HL-60 (cell line): ENCODE data around the gene MRPL57.
"Not testable (repeated sequence)": the region's sequence is repeated elsewhere in the genome, so short reads cannot be mapped to it uniquely, and the experiment has no call there.

Experiments used
- DNase-seq, 2 experiments: peaks; one replicate each; pipeline ENCODE4 v3.0.0-alpha.2; 2010 to 2020; ENCODE audit warnings: low read depth in 1 of 2, low spot score in 1 of 2
- H3K27ac ChIP-seq: fragments of 250-450 bp; sonication (Bioruptor Pico); replicated peaks from 2 replicates; pipeline ENCODE4 v1.5.1; 2020; ENCODE audit warnings: mild to moderate bottlenecking, moderate library complexity
- H3K27me3 ChIP-seq: fragments of 250-450 bp; sonication (Bioruptor Pico); 2 replicates; pipeline ENCODE4 v1.5.1; 2021; ENCODE audit warnings: mild to moderate bottlenecking, moderate library complexity; ENCODE audit not compliant: insufficient read depth, poor library complexity, severe bottlenecking
- H3K4me3 ChIP-seq: replicated peaks from 2 replicates; pipeline ENCODE4 v1.5.1; 2011; ENCODE audit warnings: mild to moderate bottlenecking, control low read depth, low read length; ENCODE audit not compliant: insufficient read depth
- GABPA ChIP-seq: IDR thresholded peaks from 2 replicates; pipeline ENCODE4 v1.6.1; 2012; ENCODE audit warnings: low read depth
- POLR2AphosphoS5 ChIP-seq: IDR thresholded peaks from 2 replicates; pipeline ENCODE4 v1.6.1; 2012; ENCODE audit warnings: low read depth
- SPI1 ChIP-seq: IDR thresholded peaks from 2 replicates; pipeline ENCODE4 v1.6.1; 2012; ENCODE audit warnings: low read depth, mild to moderate bottlenecking, borderline replicate concordance
- TF ChIP-seq, protein P1 (sequence below): IDR thresholded peaks from 2 replicates; pipeline ENCODE4 v1.6.1; 2012; ENCODE audit warnings: low read depth; ENCODE audit not compliant: insufficient replicate concordance
- TF ChIP-seq, protein P2 (sequence below): IDR thresholded peaks from one replicate; pipeline ENCODE4 v1.5.1; 2011; ENCODE audit warnings: low read length, control low read depth, inconsistent platforms; ENCODE audit not compliant: insufficient read depth

Gene MRPL57

GRCh38 chr13:21149568-21149967, 26.9 kb upstream of the MRPL57 start:
- Histone ChIP-seq H3K4me3 (no peak overlapping the region), H3K27me3 (no peaks in the 10 kb centered on the region), H3K27ac (0 out of 2 replicates have a peak overlapping the region, but pooled peaks have one; percentile 7)
- no peak for DNase-seq
- TF ChIP-seq POLR2AphosphoS5 = no peak
- TF ChIP-seq SPI1 = no peak

DNA sequence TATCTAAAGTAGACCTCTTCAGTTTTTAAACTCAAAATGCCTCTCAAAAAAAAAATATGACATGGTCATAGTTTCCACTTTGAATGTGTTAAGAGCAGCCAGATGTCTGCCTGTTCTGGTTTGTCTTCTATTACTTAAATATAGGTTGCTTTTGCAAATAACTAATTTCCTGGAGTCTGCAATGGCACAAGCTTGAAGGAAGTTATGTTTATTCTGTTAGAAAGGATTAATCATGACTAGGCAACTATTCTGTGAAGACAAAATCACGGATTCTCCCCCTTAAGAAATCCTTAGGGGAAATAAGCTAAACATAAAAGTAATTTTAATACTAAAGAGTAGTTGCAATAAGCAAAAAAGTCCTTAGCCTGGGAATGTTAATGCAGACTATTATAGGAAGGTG, 26.4 kb upstream of the MRPL57 start:
- H3K27ac ChIP-seq = no peak overlapping the region
- DNase-seq = no peak
- H3K4me3 ChIP-seq = no peak overlapping the region
- H3K27me3 ChIP-seq = no peaks in the 10 kb centered on the region
- TF ChIP-seq, protein P1, sequence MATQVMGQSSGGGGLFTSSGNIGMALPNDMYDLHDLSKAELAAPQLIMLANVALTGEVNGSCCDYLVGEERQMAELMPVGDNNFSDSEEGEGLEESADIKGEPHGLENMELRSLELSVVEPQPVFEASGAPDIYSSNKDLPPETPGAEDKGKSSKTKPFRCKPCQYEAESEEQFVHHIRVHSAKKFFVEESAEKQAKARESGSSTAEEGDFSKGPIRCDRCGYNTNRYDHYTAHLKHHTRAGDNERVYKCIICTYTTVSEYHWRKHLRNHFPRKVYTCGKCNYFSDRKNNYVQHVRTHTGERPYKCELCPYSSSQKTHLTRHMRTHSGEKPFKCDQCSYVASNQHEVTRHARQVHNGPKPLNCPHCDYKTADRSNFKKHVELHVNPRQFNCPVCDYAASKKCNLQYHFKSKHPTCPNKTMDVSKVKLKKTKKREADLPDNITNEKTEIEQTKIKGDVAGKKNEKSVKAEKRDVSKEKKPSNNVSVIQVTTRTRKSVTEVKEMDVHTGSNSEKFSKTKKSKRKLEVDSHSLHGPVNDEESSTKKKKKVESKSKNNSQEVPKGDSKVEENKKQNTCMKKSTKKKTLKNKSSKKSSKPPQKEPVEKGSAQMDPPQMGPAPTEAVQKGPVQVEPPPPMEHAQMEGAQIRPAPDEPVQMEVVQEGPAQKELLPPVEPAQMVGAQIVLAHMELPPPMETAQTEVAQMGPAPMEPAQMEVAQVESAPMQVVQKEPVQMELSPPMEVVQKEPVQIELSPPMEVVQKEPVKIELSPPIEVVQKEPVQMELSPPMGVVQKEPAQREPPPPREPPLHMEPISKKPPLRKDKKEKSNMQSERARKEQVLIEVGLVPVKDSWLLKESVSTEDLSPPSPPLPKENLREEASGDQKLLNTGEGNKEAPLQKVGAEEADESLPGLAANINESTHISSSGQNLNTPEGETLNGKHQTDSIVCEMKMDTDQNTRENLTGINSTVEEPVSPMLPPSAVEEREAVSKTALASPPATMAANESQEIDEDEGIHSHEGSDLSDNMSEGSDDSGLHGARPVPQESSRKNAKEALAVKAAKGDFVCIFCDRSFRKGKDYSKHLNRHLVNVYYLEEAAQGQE = no peak
- TF ChIP-seq POLR2AphosphoS5 (no peak), SPI1 (no peak), GABPA (no peak)
- TF ChIP-seq, protein P2, sequence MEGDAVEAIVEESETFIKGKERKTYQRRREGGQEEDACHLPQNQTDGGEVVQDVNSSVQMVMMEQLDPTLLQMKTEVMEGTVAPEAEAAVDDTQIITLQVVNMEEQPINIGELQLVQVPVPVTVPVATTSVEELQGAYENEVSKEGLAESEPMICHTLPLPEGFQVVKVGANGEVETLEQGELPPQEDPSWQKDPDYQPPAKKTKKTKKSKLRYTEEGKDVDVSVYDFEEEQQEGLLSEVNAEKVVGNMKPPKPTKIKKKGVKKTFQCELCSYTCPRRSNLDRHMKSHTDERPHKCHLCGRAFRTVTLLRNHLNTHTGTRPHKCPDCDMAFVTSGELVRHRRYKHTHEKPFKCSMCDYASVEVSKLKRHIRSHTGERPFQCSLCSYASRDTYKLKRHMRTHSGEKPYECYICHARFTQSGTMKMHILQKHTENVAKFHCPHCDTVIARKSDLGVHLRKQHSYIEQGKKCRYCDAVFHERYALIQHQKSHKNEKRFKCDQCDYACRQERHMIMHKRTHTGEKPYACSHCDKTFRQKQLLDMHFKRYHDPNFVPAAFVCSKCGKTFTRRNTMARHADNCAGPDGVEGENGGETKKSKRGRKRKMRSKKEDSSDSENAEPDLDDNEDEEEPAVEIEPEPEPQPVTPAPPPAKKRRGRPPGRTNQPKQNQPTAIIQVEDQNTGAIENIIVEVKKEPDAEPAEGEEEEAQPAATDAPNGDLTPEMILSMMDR = no peak

GRCh38 chr13:21152251-21152899, 24.1 kb upstream of the MRPL57 start:
- TF ChIP-seq POLR2AphosphoS5 = no peak
- TF ChIP-seq GABPA = no peak
- TF ChIP-seq, protein P1 = no peak
- TF ChIP-seq, protein P2 = no peak
- no peak for TF ChIP-seq SPI1
- H3K4me3 ChIP-seq = no peak overlapping the region
- no peak for DNase-seq
- H3K27me3 ChIP-seq = no peaks in the 10 kb centered on the region
- no peak overlapping the region for H3K27ac ChIP-seq

DNA sequence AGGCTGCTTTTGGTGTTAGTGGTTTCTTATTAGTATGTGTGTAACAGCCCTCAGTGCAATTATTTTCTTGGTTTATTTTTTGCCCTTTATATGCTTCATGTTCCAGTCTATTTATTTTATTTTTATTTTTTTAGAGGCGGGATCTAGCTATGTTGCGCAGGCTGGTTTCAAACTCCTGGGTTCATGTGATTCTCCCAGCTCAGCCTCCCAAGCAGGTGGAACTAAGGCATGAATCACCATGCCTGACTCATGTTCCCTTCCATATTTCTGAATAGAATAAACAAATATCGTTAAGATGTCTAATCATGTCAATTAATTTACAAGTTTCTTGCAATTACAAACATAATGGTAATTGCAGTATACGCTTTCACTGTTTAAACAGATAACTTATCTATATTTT, 11.8 kb upstream of the MRPL57 start:
- TF ChIP-seq POLR2AphosphoS5 (no peak), GABPA (no peak), SPI1 (no peak)
- TF ChIP-seq, protein P1 = no peak
- TF ChIP-seq, protein P2 = no peak
- DNase-seq = no peak
- no peak overlapping the region for H3K4me3 ChIP-seq
- no peaks in the 10 kb centered on the region for H3K27me3 ChIP-seq
- no peak overlapping the region for H3K27ac ChIP-seq

GRCh38 chr13:21165606-21166005, 10.9 kb upstream of the MRPL57 start:
- not testable (repeated sequence) for H3K27me3 ChIP-seq, H3K4me3 ChIP-seq, H3K27ac ChIP-seq, DNase-seq
